HFFc6 (cell line): ENCODE results near the gene PLXNA3. TPM values are rescaled to one million over a fixed set of nuclear protein-coding genes. Genes with fewer than 3 reads are reported as not detected.
A peak's percentile ranks its signal among the peaks of the same experiment; 100 is the strongest.
"Not testable (repeated sequence)": the region's sequence is repeated elsewhere in the genome, so short reads cannot be mapped to it uniquely, and the experiment has no call there.

Experiments
- DNase-seq: peaks from one replicate; pipeline ENCODE4 v3.0.0-alpha.2; 2018
- H3K27ac Mint-ChIP-seq: 2 replicates; pipeline ENCODE4 v1.8.0; 2020; ENCODE audit warnings: mild to moderate bottlenecking, mixed read lengths
- H3K27me3 Mint-ChIP-seq: 2 replicates; pipeline ENCODE4 v1.8.0; 2021; ENCODE audit warnings: mild to moderate bottlenecking, moderate library complexity, mixed read lengths; ENCODE audit not compliant: insufficient read depth
- H3K36me3 Mint-ChIP-seq: 2 replicates; pipeline ENCODE4 v1.8.0; 2021; ENCODE audit warnings: low read depth, mixed read lengths
- H3K4me1 Mint-ChIP-seq: 2 replicates; pipeline ENCODE4 v1.8.0; 2020; ENCODE audit warnings: low read depth, mixed read lengths
- H3K4me3 Mint-ChIP-seq: 2 replicates; pipeline ENCODE4 v1.8.0; 2020; ENCODE audit warnings: mild to moderate bottlenecking, moderate library complexity, mixed read lengths
- H3K9me3 Mint-ChIP-seq: 2 replicates; pipeline ENCODE4 v1.8.0; 2020; ENCODE audit warnings: mild to moderate bottlenecking, mixed read lengths
- total RNA-seq, 6 experiments: library from RNA; stranded (reverse); fragmentation: NEBNext Ultra II Directional; extraction: Animal tissue kit (Norgen Biotek cat#: 25700); gene quantifications; 2 replicates in 1 of 6; 3 replicates in 5 of 6; pipeline ENCODE4 v1.2.3, GENCODE V29; 2021
- TF ChIP-seq, protein P1 (sequence below): fragments of 200-600 bp; sonication (generic); IDR thresholded peaks from 2 replicates; pipeline ENCODE4 v1.5.0; 2021; ENCODE audit warnings: antibody characterized with exemption, mild to moderate bottlenecking

Gene PLXNA3
- total RNA-seq, 6 experiments from 2014 or later: 66.2 to 98.7 (median 79.8) TPM

DNA sequence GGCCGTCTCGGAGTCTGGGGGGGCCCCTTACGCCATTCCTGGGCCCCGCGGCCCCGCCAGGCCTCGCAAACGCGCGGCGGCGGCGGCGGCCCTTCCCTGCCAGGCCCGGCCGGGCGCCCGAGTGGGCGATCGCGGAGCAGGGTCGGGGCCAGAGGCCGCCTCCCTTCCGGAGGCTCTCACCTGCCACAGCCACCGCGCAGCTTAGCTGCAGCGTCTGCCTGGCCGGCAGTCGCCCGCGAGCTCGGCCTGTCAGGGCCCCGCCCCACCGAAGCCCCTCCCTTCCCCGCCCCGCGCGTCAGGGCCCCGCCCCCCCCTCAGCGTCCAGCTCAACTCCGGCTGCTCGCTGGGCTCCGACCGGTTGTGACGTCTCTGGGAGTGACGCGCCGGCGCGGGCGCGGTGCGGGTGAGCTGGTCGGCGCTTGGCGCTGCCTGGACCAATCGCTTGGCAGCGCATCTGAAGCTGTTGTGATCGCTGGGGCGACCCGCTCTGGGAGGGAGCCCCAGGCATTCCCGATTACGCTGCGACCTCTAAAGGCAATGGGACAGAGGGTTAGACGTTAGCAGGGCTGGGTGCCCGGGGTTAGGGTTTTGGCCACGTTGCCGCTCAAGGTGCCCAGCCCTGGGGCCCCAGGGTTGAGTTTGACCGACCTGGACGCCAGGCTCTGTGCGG, 32.5 kb downstream of the PLXNA3 start, which contains the start of gene SLC10A3:
SLC10A3 (minus strand) TSS at position 216 of the 670 bp plus-strand sequence. CDS start 1,689 bp downstream, outside the sequence.
- Mint-ChIP-seq H3K36me3 (no peaks in the 10 kb centered on the region; the same call in 1 of the 2 replicates), H3K27ac (peak within 1 kb of the TSS; percentile 94), H3K9me3 (no peaks in the 10 kb centered on the region), H3K4me1 (peaks cover 6% of the 10 kb centered on the region), H3K27me3 (no peaks in the 10 kb centered on the region), H3K4me3 (peak within 1 kb of the TSS; percentile 90)
- TF ChIP-seq, protein P1, sequence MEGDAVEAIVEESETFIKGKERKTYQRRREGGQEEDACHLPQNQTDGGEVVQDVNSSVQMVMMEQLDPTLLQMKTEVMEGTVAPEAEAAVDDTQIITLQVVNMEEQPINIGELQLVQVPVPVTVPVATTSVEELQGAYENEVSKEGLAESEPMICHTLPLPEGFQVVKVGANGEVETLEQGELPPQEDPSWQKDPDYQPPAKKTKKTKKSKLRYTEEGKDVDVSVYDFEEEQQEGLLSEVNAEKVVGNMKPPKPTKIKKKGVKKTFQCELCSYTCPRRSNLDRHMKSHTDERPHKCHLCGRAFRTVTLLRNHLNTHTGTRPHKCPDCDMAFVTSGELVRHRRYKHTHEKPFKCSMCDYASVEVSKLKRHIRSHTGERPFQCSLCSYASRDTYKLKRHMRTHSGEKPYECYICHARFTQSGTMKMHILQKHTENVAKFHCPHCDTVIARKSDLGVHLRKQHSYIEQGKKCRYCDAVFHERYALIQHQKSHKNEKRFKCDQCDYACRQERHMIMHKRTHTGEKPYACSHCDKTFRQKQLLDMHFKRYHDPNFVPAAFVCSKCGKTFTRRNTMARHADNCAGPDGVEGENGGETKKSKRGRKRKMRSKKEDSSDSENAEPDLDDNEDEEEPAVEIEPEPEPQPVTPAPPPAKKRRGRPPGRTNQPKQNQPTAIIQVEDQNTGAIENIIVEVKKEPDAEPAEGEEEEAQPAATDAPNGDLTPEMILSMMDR: no peak
- peak; percentile 89 for DNase-seq

DNA sequence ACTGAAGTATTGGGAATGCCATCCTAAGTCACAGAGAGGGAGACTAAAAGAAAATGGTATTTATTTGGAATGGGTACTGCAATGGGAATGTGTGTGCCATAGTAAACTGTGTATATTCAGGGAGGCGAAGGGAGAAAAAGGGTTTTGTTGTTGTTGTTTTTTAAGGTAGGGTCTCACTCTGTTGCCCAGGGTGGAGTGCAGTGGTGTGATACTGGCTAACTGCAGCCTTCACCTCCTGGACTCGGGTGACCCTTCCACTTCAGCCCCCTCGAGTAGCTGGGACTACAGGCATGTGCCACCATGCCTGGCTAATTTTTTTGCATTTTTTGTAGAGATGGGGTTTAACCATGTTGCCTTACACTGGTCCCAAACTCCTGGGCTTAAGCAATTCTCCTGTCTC, 36.6 kb downstream of the PLXNA3 start:
- H3K27ac Mint-ChIP-seq: no peak overlapping the region
- H3K4me3 Mint-ChIP-seq: no peak overlapping the region
- no peaks in the 10 kb centered on the region for H3K36me3 Mint-ChIP-seq
- no peaks in the 10 kb centered on the region; the same call in 1 of the 2 replicates for H3K27me3 Mint-ChIP-seq
- DNase-seq: no peak
- TF ChIP-seq, protein P1: no peak
- no peaks in the 10 kb centered on the region for H3K9me3 Mint-ChIP-seq
- peaks cover 7% of the 10 kb centered on the region for H3K4me1 Mint-ChIP-seq

DNA sequence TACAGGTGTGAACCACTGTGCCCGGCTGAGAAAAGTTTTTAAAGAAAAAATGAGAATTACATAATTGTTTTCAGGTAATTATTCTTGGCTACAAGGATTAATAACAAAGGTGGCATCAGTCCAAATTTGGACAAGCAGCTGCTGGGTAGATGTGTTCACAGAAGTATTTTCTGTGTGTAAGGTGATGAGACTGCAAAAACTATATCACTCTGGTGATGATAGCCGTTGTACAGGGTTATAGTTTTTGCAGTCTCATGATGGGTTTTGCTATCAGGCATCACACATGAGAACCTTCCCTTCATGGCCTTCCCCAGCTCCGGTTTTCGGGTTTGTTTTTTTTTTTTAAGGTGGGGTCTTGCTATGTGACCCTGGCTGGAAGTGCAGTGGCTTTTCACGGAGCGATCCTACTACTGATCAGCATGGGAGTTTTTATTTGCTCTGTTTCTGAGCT, 37.4 kb downstream of the PLXNA3 start:
- no peaks in the 10 kb centered on the region; the same call in 1 of the 2 replicates for H3K27me3 Mint-ChIP-seq
- no peaks in the 10 kb centered on the region for H3K9me3 Mint-ChIP-seq
- TF ChIP-seq, protein P1: no peak
- H3K4me3 Mint-ChIP-seq: no peak overlapping the region
- H3K4me1 Mint-ChIP-seq: peaks cover 5% of the 10 kb centered on the region; the same call in 1 of the 2 replicates
- no peak overlapping the region for H3K27ac Mint-ChIP-seq
- no peaks in the 10 kb centered on the region for H3K36me3 Mint-ChIP-seq
- no peak for DNase-seq

GRCh38 chrX:154496591-154497137, 38.6 kb downstream of the PLXNA3 start:
- not testable (repeated sequence) for H3K27ac Mint-ChIP-seq, H3K4me3 Mint-ChIP-seq, H3K4me1 Mint-ChIP-seq, H3K27me3 Mint-ChIP-seq, H3K36me3 Mint-ChIP-seq, DNase-seq, H3K9me3 Mint-ChIP-seq

DNA sequence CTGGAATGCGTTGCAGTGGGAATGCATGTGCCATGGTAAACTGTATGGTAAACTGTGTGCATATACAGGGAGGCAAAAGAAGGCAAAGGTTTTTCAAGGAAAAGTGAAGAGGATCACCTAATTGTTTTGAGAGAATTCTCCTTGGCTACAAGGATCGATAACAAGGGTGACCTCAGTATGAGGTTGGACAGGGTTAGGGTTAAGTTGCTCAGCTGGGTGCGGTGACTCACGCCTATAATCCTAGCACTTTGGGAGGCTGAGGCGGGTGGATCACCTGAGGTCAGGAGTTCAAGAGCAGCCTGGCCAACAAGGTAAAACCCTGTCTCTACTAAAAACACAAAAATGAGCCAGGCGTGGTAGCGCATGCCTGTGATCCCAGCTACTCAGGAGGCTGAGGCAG, 43.3 kb downstream of the PLXNA3 start:
- H3K27ac Mint-ChIP-seq, H3K36me3 Mint-ChIP-seq, DNase-seq, H3K4me3 Mint-ChIP-seq, H3K9me3 Mint-ChIP-seq, H3K27me3 Mint-ChIP-seq: not testable (repeated sequence)
- H3K4me1 Mint-ChIP-seq: peaks cover 15% of the 10 kb centered on the region

DNA sequence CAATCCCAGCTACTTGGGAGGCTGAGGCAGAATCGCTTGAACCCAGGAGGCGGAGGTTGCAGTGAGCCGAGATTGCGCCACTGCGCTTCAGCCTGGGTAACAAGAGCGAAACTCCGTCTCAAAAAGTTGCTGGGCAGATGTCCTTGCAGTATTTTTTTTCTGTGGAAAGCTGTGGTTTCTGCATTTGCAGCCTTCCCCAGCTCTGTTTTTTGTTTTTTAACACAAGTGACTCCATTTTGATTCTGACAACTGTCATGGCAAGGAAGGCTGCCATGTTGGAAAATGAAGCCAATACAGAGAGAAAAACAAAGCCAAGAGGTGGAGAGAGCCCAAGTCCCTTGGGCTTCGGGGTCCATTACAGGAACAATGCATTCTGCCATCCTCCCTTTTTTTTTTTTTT, 44.0 kb downstream of the PLXNA3 start:
- H3K4me3 Mint-ChIP-seq: no peak overlapping the region
- no peak overlapping the region for H3K27ac Mint-ChIP-seq
- peaks cover 15% of the 10 kb centered on the region for H3K4me1 Mint-ChIP-seq
- no peak for DNase-seq
- peaks cover 4% of the 10 kb centered on the region; the same call in 1 of the 2 replicates for H3K36me3 Mint-ChIP-seq
- H3K27me3 Mint-ChIP-seq: peaks cover 4% of the 10 kb centered on the region
- no peaks in the 10 kb centered on the region for H3K9me3 Mint-ChIP-seq
- TF ChIP-seq, protein P1: no peak
